ENCODE measurements around the gene SPATA19.

SPATA19 gene

GRCh38 chr11:133817449-133817848, 27.9 kb downstream of the SPATA19 start:
- no peak for DNase-seq

- no peak for DNase-seq
Measured at GRCh38 chr11:133816146-133816870, 29.0 kb downstream of the SPATA19 start.

- DNase-seq = no peak
Measured at GRCh38 chr11:133815636-133816035, 29.7 kb downstream of the SPATA19 start.

- DNase-seq = no peak
Measured at GRCh38 chr11:133814588-133815100, 30.7 kb downstream of the SPATA19 start.

GRCh38 chr11:133811850-133812685, 33.2 kb downstream of the SPATA19 start:
- DNase-seq = no peak

DNA sequence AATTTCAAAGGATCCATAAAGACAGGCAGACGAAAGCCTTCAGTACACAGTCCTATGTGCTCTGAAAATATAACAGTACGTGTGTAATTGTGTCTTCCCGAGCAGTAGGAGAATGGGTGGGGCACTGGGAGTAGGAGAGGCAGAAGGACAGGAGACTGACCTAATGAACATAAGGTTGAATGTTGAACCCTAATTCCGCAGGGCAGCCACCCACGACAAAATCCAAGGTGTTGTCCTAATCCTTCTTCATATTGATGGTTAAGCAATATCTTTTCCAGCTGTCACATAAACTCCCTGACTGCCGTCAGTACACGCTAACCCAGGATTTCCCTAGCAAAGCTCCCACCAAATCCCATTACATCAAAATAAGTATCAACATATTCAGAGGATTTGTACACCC, 34.5 kb downstream of the SPATA19 start:
- peak; percentile 63 to 91 for DNase-seq

DNA sequence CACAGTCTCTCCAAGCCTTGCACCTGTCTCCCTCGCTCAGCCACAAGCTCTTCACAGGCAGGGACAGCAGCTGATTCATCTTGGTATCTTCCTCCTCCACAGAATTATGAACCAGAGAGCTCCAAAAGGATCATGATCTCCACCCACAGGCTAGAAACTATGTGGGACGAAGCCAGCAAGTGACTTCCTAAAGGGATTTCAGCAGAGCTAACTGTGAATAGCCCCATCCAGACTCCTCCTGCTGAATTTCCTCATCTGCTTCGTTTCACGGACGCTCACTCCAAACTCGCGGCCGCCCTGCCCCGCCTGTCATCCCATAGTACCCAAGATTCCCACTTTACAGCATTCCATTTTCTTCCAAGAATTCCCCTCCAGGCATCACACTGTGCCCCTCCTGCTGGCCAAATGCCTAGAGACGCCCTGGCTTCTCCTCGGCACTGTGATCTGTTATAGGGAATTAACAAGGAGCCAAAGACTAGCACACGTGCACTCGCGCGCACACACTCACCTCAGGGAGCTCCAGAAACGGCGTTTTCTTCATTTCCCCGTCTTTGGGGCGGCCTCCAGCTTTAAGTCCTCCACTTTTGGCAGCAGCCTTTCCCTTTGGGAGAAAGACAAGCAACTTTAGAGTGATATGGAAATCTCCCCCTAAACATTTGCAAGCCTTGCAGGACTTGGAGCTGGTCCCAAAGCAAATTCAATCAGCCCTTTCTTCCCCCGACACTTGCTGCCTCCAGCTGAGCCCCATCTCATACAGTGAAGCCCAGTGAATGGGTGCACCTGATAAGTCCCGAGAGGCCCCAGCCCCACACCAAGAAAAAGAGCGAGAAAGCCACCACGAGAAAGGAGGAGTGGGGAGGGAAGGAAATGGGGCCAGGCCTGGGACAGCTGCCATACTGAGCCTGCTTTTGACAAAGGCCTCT, 35.5 kb downstream of the SPATA19 start:
- peak in 1 of 2 experiments; percentile 71 for DNase-seq

DNA sequence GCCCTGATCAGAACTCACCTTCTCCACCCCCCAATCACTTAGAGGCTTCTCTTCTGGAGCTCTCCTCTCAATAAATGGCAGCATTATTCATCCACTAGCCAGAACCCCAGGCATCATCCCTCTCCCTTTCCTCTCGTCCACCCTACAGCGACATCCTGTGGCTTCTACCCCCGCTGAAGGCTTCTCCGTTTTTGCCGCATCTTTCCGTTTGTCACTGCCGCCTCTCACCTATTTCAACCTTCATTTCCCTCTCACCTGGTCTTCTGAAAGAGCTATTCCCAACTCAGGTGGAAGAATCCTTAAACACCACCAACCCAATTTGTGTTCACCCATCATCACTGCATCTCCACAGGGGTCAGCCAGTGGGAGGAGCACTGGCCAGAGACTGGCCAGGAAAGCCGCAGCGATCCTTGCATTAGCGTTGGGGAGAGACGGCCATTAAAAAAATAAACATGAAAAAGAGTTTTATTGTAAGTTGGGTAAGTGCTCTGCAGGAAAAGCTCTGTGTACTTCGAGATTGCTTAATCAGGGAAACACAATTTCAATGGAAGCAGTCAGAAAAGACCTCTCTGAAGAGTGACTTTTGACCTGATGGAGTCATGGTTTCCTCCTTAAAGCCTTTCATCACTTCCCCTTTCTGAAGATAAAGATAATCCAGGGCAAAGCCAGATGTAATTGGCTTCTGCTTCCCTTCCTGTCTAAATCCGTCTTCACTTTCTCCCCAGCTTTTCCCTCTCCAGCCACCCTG, 36.7 kb downstream of the SPATA19 start:
- DNase-seq = no peak

DNA sequence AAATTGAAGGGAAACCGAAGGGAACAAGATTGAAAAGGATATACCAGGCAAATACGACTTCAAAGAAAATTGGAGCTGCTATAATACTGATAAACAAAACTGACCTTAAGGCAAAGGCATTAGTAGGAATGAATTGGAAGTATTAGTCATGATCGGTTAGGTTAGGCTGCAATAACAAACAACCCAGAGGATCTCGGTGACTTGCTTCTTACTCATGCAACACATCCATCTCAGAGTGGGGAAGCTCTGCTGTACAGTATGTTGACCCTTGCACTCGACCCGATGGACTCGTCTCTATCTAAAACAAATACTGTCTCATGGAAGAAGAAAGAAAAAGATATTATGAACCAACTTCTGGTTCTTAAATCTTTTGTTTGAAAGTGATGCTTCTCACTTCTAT, 42.3 kb downstream of the SPATA19 start:
- DNase-seq = no peak

- DNase-seq = no peak
Measured at GRCh38 chr11:133801356-133801755, 44.0 kb downstream of the SPATA19 start.

- no peak for DNase-seq
Measured at GRCh38 chr11:133800666-133801065, 44.6 kb downstream of the SPATA19 start.

GRCh38 chr11:133797554-133797953, 47.8 kb downstream of the SPATA19 start:
- DNase-seq = no peak

DNA sequence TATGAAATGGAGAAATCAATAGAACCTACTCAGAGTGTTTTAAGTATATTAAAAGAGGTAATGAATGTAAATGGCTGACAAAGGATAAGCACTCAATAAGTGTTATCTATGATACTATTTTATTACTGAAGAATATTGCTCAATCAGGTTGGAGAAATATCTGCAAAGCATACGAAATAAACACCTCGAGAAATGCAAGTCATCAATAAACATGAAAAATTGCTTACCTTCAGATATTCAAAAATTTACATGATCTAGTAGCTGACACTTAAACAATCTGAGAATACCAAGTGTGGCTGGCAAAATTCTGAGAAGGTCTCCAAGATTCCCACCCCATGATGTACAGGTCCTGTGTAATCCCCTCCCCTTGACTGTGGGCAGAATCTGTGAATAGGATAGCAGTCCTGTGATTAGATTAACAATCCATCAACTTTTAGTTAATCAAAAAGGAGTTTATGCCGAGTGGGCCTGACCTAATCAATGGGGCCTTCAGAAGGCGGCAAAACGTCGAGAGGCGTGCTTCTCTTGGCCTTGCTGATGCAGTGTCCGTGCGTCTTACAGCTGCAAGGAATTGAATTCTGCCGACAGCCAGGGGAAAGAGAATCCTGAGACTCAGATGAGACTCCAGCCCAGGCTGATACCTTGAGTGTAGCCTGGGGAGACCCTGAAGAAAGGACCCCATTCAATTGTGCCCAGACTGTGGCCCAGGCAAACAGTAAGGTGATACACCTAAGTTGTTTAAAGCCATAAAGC, 49.1 kb downstream of the SPATA19 start:
- DNase-seq = no peak

GRCh38 chr11:133795088-133795487, 50.2 kb downstream of the SPATA19 start:
- DNase-seq = no peak

DNA sequence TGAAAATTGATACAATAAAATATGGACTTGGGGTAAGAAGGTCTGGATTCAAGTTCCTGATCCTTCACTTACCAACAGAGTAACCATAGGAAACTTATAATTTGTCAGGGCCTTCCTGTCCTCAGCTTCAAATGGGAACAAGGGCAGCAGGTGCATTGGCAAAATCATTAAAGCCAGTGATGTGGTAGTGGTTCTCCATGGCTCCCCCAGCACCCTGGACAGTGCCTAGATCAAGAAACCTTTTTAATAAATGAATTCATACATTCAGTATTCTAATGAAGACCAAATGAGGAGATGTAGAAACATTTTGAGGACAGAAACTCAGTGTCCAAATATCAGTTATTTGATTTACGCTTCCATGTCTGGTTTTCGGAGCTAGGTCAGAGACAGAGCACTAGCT, 51.1 kb downstream of the SPATA19 start:
- no peak for DNase-seq

DNA sequence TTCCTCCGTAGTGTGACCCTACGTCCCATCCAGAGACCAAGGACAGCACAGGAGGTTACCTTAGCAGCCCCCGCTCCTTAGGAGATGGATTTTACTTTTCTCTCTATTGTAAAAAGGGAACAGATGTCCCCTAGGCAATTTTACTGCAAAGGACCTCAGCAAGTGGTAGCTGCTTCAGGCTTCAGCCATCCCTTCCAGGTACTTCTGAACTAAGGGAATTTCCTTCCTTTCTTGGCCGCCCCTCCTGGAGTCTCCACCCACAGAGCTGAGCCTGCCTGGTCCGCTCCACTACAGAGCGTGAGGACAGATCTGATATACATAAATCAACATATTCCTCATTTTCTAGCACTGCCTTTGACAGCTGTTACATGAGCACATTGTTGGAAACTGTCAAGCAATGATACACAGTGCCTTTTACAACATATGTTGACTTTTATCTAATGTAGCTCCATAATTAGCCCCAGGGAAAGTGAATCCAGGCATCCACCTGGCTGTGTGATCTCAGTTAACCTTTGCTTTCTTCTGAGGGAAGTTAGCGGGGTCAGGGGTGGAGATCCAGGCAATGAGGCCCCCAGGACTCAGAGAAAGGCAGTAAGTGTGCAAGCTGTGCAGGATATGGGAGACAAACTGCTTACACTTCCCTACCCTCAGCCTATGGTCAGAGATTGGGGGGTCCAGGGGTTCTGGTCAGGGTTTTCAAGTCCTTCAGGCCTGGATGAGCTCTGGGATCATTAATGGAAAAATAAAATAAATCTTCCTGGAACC, 51.9 kb downstream of the SPATA19 start:
- DNase-seq = no peak

- no peak for DNase-seq
Measured at GRCh38 chr11:133790995-133791394, 54.3 kb downstream of the SPATA19 start.

Data from NCI-H524 (cell line).